NK-92 (cell line): ENCODE data around the gene POLR2E.

Experiments
- DNase-seq: peaks from one replicate; lab custom pipeline; 2025; ENCODE audit not compliant: unreplicated experiment; lab: John Stamatoyannopoulos, UW

The POLR2E gene

DNA sequence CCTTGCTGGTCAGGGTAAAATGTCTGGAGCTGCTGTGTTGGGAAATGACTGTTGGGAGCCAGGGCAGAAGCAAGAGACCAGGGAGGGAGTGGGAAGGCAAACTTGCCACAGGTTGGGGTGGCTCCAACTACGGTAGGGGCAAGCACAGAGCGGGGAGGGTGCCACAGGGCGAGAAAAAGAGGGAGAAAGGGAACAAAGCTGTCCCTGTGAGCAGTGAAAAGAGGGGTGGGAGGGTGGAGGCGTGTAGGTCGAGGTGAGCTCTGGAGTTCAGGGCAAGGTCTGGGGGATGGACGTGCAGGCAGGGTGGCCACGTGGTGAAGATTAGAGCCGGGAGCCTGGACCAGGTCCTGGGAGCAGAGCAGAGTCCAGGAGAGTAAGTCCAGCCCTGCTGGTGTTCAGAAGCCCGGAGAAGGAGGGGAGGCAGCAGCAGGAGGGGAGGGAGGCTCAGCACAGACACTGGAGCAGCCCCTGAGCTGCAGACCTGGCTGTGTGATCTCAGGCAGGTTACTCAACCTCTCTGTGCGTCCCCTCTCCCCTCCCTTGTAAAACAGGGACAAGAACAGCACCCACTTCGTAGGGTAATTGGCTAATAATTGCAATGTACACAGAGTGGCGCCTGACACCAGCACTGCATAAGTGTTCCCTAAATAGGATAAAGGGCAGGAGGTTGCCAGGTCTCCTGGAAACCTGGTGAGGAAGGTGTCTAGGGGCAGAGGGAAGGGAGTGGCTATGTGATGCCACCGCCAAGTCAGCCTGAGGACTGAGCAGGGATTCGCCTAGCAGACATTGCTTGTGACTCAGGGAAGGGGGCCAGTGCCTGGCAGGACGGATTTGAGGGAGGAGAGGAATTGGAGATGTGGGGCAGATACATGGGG, 3.2 kb upstream of the POLR2E start:
- DNase-seq: no peak

GRCh38 chr19:1097810-1098176, 2.6 kb upstream of the POLR2E start:
- DNase-seq: no peak

DNA sequence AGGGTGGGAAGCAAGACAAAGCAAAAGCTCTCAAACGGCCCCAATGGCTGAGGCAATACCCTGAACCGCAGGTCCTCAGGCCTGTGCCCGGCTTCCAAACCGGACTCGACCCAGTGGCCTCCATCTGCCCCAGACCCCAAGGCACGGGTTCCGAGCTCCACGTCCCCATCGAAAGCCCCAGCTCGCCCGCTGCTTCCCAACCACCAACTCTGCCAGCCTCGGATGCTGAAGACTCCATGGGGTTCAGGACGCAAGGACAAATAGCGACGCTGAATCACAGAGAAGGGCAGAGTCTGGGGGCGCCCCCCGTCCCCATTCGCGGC, 559 bp downstream of the POLR2E start:
- no peak for DNase-seq

DNA sequence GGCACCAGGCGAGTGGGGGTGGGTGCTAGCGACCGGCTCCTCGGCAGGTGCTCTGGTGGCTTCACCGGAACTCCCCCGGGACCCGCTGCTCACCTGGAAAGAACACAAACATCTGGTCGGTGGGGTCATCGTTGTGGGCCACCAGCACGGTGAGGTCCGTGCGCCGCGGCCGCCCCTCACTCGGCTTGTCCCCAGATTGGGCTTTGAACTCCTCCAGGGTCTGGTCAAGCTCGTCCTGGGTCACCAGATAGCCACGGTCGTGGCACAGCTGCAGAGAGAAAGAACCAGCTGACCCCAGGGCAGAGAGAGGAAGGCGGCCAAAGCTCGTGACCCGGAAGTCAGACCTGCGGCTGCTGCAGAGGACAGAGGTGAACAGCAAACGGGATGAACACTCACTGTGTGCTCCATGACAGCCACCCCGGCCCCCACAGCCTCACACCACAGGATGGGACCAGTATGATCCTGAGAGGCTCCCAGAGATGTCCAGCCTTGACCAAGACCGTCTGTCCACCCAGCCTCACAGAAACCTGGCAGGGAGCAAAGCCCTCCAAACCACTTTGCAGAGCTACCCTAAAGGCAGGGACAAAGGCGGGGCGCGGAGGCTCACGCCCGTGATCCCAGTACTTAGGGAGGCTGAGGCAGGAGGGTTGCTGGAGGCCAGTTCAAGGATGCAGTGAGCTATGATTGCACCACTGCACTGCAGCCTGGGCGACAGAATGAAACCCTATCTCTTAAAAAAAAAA, 1.2 kb downstream of the POLR2E start:
- DNase-seq: no peak

DNA sequence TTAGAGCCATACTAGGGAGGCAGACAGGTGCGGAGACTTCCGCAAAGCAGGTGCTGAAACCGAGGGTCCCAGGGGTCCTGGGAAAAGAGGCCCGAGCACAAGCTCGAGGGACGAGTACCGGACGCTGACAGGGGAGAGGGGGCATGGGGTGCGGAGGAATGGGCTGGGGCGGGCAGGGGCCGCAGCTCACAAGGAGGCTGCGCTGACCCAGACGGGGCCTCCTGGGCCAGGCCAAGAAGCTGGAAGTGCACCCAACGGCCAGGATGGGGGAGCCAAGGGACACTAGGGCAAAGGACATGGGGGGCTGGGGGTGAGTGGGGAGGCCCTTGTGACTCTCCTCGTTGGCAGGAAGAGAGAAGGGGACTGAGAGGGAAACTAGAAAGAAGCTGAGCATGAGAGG, 1.8 kb downstream of the POLR2E start:
- no peak for DNase-seq

DNA sequence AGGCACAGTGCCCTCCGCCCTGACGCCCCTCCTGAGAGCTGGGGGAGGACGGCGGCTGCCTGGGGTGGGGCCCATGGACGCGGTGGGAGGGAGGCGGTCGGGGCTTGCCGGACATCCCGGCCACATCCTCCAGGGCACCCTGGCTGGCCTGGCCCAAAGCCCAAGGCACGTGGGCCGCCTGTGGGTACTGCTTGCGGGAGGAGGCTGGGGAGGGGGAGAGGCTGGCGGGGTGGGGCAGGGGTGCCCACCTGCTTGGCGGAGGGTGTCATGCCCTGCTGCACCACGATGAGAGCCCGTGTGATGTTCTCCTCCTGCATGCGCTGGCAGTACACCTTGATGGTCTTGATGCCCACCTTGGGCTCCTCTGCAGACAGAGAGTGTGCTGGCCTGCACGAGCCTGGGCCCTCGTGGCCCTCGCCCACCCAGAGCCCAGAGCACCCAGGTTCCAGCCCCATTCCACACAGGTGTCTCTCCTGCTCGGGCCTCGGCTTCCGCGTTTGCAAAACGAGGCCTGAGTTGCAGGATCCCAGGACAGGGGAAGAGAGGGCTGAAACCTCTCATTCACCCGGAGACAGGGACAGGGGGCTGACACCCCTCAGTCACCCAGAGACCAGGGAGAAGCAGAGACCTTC, 3.5 kb downstream of the POLR2E start:
- DNase-seq: no peak

- DNase-seq: no peak
These were observed 4.2 kb downstream of the POLR2E start for GRCh38 chr19:1090731-1091543.

- no peak for DNase-seq
These were observed 5.3 kb downstream of the POLR2E start for GRCh38 chr19:1089891-1090290.

DNA sequence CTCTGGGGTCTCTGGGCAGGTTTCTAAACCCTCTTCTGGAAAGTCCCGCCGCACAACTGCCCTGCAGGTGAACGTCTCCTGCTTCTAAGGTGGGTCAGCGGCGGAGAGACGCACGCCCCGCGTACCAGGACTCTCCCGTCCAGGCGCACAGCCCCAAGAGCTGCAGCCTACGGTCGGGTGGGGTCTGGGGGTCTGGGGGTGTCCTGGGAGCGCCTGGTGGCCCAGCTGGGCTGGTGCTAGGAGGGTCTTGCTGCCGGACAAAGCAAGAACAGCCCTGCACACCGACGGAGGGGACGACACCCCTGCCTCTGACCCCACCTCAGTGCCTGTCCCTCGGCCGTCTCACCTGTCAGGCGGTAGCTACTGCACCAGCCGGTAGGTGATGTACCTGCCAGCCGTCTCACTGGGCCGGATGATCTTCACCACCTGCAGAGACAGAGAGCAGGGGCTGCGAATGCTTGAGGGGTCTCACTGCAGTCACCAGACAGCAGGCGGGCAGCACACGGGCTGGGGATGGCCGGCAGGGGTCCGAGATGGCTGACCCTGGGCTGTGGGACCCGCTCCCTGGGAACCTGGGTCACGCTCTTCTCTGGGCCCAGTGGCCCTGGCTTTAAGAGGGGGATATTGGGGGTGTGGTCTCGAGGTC, 5.9 kb downstream of the POLR2E start:
- DNase-seq: no peak

- DNase-seq: no peak
These were observed 6.7 kb downstream of the POLR2E start for GRCh38 chr19:1088416-1089010.

DNA sequence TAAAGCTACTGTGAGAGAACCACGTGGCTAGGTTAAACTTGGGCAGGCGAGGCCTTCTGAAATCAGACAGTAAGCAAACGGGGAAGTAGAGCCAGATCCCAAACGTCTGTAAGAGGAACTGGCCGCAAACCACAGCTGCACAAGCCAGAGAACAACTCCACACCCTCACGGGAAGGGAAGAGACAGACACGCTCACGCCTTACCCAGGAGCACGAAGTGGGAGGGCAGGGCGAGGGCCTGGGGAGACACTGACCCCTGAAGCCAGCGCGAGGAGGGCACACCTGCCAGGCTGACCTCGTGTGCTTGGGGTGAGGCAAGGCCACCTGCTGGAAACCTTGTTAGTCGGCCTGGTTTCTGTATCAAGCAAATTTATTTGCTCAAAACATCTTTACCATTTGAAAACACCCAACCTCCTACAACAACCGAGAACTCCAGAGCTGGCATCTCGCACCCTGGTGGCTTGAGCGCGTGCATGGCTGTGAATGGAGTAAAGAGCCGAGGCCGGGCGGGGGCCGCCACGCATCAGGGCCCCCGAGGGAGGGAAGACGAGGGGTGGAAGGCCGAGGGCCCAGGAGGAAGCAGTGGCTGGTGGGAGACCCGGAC, 7.3 kb downstream of the POLR2E start:
- no peak for DNase-seq

DNA sequence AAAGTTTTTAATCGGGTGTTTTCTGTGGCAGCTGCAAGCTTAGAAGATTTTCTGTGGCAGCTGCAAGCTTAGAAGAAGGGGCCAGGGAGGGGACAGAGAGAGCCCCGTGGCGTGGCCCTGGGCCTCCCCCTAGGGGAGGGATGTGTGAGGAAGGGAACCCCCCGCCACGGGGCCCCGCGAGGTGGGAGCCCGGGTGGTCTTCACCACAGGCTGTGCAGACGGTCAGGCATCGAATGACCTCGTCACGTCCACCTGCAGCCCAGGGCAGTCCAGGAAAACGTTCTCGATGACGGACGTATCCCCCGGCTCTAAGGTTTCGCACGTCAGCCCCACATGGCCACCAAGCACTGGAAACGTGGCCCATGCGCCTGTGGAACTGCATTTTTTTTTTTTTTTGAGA, 8.6 kb downstream of the POLR2E start:
- DNase-seq: no peak

- DNase-seq: no peak
These were observed 9.3 kb downstream of the POLR2E start for GRCh38 chr19:1085676-1086442.

DNA sequence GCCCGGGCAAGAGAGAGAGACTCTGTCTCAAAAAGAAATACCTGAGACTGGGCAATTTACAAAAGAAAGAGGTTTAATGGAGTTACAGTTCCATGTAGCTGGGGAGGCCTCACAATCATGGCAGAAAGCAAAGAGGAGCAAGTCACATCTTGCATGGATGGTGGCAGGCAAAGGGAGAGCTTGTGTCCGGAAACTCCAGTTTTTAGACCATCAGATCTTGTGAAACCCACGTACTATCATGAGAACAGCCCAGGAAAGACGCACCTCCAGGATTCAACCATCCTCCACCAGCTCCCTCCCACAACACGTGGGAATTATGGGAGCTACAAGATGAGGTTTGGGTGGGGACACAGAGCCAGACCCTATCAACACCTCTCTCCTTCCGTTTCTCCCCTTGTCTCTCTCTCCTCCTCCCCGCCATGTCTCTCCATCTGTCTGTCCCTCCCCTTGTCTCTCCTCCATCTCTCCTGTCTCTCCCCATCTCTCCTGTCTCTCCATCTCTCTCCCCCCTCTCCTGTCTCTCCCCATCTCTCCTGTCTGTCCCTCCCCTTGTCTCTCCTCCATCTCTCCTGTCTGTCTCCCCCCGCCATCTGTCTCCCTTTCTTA, 10.0 kb downstream of the POLR2E start:
- no peak for DNase-seq

DNA sequence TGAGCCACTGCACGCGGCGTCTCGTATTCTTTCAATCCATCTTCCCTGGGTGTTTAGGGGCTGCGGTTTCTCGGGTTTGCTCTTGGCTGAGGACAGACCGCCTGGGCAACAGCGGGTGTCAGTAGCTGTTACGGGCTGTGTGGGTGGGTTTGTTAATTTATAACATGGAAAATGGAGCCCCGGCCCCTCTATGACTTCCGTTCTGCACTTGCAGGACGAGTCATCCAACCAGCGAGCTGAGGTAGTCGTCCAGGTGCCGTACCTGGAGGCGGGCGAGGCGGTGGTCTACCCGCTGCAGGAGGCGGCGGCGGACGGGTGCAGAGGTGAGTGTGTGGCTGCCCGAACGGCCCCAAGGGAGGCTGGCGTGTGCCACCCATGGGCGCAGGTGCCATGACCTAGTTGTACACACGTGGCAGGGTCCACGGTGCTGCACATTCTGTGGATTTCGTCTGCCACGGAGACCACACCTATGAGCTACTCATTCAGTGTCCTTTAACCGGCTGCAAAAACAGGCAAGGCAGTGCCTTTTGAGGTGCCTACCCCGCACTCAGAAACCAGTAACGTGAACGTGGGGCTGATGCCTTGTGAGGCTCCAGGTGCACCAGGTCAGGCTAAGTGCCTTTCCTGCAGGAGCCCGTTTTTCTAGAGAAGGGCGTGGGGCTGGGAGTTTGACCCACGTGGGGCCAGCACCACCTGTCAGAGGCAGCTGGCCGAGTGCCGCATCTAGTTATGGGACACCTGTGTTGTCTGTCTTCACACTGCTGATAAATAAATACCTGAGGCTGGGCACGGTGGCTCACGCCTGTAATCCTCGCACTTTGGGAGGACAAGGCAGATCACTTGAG, 10.9 kb downstream of the POLR2E start:
- DNase-seq: no peak

- DNase-seq: no peak
These were observed 12.0 kb downstream of the POLR2E start for GRCh38 chr19:1082928-1083816.
